Karpas-422 (cell line): Measurements from ENCODE around the gene TOR1A. TPM values are rescaled to one million over a fixed set of nuclear protein-coding genes. Genes with fewer than 3 reads are reported as not detected.
"Not testable (repeated sequence)": the region's sequence is repeated elsewhere in the genome, so short reads cannot be mapped to it uniquely, and the experiment has no call there.

Source experiments
- DNase-seq: peaks from one replicate; pipeline ENCODE4 v3.0.0-alpha.2; 2015
- H2AFZ ChIP-seq: fragments of 200-600 bp; sonication (generic); 2 replicates; pipeline ENCODE4 v1.6.1; 2014; ENCODE audit warnings: antibody characterized with exemption, low read length, mixed read lengths
- H3K27ac ChIP-seq: fragments of 200-600 bp; sonication (generic); 2 replicates; pipeline ENCODE4 v1.5.1; 2014; ENCODE audit warnings: mild to moderate bottlenecking, low read length, moderate library complexity
- H3K27me3 ChIP-seq: fragments of 200-600 bp; sonication (generic); 2 replicates; pipeline ENCODE4 v1.6.1; 2014; ENCODE audit warnings: low read length, mixed read lengths
- H3K36me3 ChIP-seq: fragments of 200-600 bp; sonication (generic); 2 replicates; pipeline ENCODE4 v1.6.1; 2014; ENCODE audit warnings: low read length, mixed read lengths; ENCODE audit not compliant: insufficient read depth
- H3K4me1 ChIP-seq: fragments of 200-600 bp; sonication (generic); 2 replicates; pipeline ENCODE4 v1.6.1; 2014; ENCODE audit warnings: mild to moderate bottlenecking, low read length, mixed read lengths
- H3K4me2 ChIP-seq: fragments of 200-600 bp; sonication (generic); 2 replicates; pipeline ENCODE4 v1.6.1; 2014; ENCODE audit warnings: low read length, low read depth, mild to moderate bottlenecking; ENCODE audit not compliant: poor library complexity, severe bottlenecking
- H3K4me3 ChIP-seq: fragments of 200-600 bp; sonication (generic); 2 replicates; pipeline ENCODE4 v1.5.1; 2014; ENCODE audit warnings: mild to moderate bottlenecking, antibody characterized with exemption, low read length, mixed read lengths
- H3K79me2 ChIP-seq: fragments of 200-600 bp; sonication (generic); 2 replicates; pipeline ENCODE4 v1.6.1; 2014; ENCODE audit warnings: mild to moderate bottlenecking, low read length, mixed read lengths
- H3K9ac ChIP-seq: fragments of 200-600 bp; sonication (generic); 2 replicates; pipeline ENCODE4 v1.6.0; 2014; ENCODE audit warnings: low read length
- H3K9me2 ChIP-seq: fragments of 200-600 bp; sonication (generic), shearing (Covaris generic); replicated peaks from 2 replicates; pipeline ENCODE4 v1.6.0; 2014; ENCODE audit warnings: mild to moderate bottlenecking, low read length, moderate library complexity; ENCODE audit not compliant: insufficient read depth
- H3K9me3 ChIP-seq: fragments of 300-700, 200-600 bp; sonication (generic); 2 replicates; pipeline ENCODE4 v1.6.1; 2014; ENCODE audit warnings: low read length, mixed read lengths
- H4K20me1 ChIP-seq: fragments of 200-600 bp; sonication (generic); 2 replicates; pipeline ENCODE4 v1.6.1; 2014; ENCODE audit warnings: mild to moderate bottlenecking, antibody characterized with exemption, low read length, low read depth; ENCODE audit not compliant: insufficient read depth
- total RNA-seq: library from RNA; depleted of rRNA; stranded (reverse); fragments of >200 nt; shearing (Covaris generic); gene quantifications from 2 replicates; pipeline ENCODE4 v1.2.3, GENCODE V29; 2014; ENCODE audit warnings: low replicate concordance

TOR1A gene
- total RNA-seq, 1 experiment from 2014 or later = 53.1 TPM

DNA sequence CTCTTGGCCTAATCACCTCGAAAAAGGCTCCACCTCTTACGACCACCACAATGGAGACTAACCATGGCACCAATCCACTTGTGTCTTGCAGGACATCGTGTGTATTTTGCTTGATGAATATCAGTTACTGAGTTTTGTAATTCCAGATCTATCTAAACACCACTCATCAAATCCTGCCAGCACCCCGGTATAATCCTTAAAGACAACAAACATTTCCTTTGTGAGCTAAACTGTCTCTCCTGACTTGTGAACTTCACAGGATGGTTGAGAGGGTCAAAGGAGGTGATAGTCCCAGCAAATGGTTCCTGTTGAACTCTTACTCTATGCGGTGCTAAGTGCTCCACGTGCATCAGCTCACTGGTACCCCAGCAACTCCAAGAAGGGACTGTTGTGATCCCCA lies 25.0 kb downstream of the TOR1A start:
- no peaks in the 10 kb centered on the region for H3K27me3 ChIP-seq

DNA sequence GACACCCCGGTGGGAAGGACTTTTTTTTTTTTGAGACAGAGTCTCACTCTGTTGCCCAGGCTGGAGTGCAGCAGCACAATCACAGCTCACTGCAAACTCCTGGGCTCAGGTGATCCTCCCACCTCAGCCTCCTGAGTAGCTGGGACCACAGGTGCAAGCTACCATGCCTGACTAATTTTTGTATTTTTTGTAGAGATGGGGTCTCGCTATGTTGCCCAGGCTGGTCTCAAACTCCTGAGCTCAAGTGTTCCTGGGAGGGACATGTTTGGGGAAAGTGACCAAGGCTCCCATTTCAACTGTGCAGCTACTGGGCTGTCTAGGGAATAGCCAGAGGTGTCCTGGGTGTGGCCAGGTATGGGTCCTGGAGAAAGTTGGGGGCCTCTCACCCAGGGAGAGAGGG lies 27.9 kb downstream of the TOR1A start:
- H3K4me3 ChIP-seq, H3K27me3 ChIP-seq, H3K9me3 ChIP-seq, H3K27ac ChIP-seq, H2AFZ ChIP-seq, H3K36me3 ChIP-seq, H3K4me2 ChIP-seq, H3K79me2 ChIP-seq, H3K9ac ChIP-seq, H3K4me1 ChIP-seq, DNase-seq, H3K9me2 ChIP-seq, H4K20me1 ChIP-seq: not testable (repeated sequence)

More for the DNA sequence above, 25.0 kb downstream of the TOR1A start:
- no peak overlapping the region for H3K4me3 ChIP-seq
- no peaks in the 10 kb centered on the region for H3K36me3 ChIP-seq
- no peak overlapping the region for H3K27ac ChIP-seq
- H2AFZ ChIP-seq = no peak overlapping the region
- H3K9me2 ChIP-seq = no peaks in the 10 kb centered on the region
- peaks cover 3% of the 10 kb centered on the region for H3K4me1 ChIP-seq
- no peak overlapping the region for H3K4me2 ChIP-seq
- H4K20me1 ChIP-seq = no peaks in the 10 kb centered on the region
- no peak for DNase-seq
- H3K9me3 ChIP-seq = no peaks in the 10 kb centered on the region
- H3K79me2 ChIP-seq = peaks cover 5% of the 10 kb centered on the region
- no peak overlapping the region for H3K9ac ChIP-seq

DNA sequence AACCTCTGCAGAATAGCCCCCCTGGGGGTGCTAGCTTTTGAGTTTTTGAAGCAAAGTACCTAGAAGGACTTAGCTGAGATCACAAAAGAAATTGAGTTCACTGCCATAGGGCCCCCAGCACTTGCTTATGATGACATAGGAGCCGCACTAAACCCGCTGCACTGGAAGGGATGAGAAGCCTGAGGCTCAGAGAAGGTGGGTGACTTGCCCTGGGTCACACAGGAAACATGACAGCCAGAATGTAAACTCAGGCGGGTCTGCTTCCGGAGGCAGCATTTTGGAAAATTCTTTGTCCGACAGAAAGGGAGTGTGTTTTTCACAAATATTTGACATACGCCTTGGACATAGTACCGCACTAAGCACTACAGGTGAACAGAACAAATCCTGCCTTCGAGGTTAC lies 29.4 kb downstream of the TOR1A start:
- Histone ChIP-seq H3K9ac (no peak overlapping the region), H3K4me3 (no peak overlapping the region), H4K20me1 (0 out of 2 replicates have a peak, but pooled peaks cover 4% of the 10 kb centered on the region), H3K4me2 (no peak overlapping the region), H3K9me3 (no peaks in the 10 kb centered on the region), H3K27me3 (no peaks in the 10 kb centered on the region), H3K9me2 (no peaks in the 10 kb centered on the region), H3K27ac (no peak overlapping the region), H3K79me2 (no peaks in the 10 kb centered on the region), H3K4me1 (no peaks in the 10 kb centered on the region), H2AFZ (no peak overlapping the region), H3K36me3 (no peaks in the 10 kb centered on the region)
- DNase-seq = no peak

DNA sequence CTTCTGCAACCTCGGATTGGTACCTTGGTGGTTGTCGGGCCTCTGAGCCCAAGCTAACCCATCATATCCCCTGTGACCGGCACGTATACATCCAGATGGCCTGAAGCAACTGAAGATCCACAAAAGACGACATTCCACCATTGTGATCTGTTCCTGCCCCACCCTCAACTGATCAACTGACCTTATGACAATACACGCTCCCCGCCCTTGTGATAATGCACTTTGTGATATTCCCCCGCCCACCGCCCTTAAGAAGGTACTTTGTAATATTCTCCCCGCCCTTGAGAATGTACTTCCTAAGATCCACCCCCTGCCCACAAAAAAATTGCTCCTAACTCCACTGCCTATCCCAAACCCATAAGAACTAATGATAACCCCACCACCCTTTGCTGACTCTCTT lies 37.5 kb downstream of the TOR1A start:
- Histone ChIP-seq H2AFZ (no peak overlapping the region), H4K20me1 (0 out of 2 replicates have a peak, but pooled peaks cover 4% of the 10 kb centered on the region), H3K79me2 (no peaks in the 10 kb centered on the region), H3K36me3 (no peaks in the 10 kb centered on the region), H3K4me1 (no peaks in the 10 kb centered on the region), H3K27me3 (no peaks in the 10 kb centered on the region), H3K9ac (no peak overlapping the region), H3K4me3 (no peak overlapping the region), H3K27ac (no peak overlapping the region), H3K4me2 (no peak overlapping the region), H3K9me2 (no peaks in the 10 kb centered on the region), H3K9me3 (no peaks in the 10 kb centered on the region)
- no peak for DNase-seq

DNA sequence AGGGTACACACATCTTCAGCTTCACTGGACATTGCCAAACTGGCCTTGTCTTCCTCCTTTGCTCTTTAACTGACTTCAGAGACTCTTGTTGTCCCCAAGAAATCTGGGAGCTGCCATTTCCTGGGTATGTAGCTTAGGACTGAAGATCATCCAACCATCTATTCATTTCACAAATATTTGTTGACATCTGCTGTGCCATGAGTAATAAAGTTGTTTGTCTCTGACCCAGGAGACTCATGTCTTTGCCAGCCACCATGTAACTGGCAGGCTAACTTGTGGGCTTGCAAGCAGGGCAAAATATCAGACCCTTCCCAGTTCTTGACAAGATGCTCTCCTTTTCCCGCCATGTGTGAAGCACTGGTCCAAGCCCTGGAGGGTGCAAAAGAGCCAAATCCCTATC lies 38.1 kb downstream of the TOR1A start:
- no peaks in the 10 kb centered on the region for H3K4me1 ChIP-seq
- H3K4me2 ChIP-seq = no peak overlapping the region
- H3K4me3 ChIP-seq = no peak overlapping the region
- no peak for DNase-seq
- no peak overlapping the region for H2AFZ ChIP-seq
- H3K9me3 ChIP-seq = no peaks in the 10 kb centered on the region
- H3K79me2 ChIP-seq = no peaks in the 10 kb centered on the region
- H3K27me3 ChIP-seq = no peaks in the 10 kb centered on the region
- H3K27ac ChIP-seq = no peak overlapping the region
- no peaks in the 10 kb centered on the region for H3K9me2 ChIP-seq
- 0 out of 2 replicates have a peak, but pooled peaks cover 4% of the 10 kb centered on the region for H4K20me1 ChIP-seq
- H3K9ac ChIP-seq = no peak overlapping the region
- no peaks in the 10 kb centered on the region for H3K36me3 ChIP-seq

DNA sequence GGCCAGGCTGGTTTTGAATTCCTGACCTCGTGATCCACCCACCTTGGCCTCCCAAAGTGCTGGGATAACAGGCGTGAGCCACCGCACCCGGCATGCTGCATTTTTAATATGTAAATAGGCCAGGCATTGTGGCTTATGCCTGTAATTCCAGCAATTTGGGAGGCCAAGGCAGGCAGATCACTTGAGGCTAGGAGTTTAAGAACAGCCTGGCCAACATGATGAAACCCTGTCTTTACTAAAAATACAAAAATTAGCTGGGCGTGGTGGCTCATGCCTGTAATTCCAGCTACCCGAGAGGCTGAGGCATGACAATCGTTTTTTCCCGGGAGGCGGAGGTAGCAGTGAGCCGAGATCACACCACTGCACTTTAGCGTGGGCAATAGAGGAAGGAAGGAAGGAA lies 39.0 kb downstream of the TOR1A start:
- H3K4me1 ChIP-seq, H3K4me3 ChIP-seq, H3K79me2 ChIP-seq, H3K27ac ChIP-seq, H3K9me2 ChIP-seq, H2AFZ ChIP-seq, DNase-seq, H3K36me3 ChIP-seq, H3K9ac ChIP-seq, H3K9me3 ChIP-seq, H4K20me1 ChIP-seq, H3K27me3 ChIP-seq, H3K4me2 ChIP-seq: not testable (repeated sequence)

DNA sequence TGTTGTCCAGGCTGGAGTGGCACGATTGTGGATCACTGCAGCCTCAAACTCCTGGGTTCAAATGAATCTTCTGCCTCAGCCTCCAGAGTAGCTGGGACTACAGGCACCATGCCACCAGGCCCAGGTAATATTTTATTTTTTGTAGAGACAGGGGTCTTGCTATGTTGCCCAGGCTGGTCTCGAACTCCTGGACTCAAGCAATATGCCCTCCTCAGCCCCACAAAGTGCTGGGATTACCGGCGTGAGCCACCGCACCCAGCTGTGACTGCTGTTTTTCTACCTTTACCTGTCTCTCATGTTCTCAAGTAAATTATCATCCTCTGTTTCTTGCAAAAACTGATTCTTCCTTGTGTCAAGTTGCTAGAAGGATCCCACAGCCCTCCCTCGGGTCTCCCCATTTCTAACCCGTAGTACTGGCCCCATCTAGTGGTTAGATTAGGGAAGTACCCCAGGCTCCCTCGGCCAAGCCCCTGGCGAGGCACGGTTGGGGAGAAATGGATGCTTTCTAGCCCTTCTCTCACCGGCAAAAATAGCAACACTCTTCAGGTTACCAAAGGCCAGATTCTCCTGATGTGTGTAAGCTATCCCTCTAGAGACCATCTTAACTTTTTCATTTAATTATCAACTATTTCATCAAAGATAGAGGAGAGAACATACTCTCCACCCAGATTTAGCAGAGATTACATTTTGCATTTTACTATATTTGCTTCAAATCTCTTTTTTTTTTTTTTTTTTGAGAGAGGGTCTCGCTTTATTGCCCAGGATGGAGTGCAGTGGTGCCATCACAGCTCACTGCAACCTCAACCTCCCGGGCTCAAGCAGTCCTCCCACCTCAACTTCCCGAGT lies 40.2 kb downstream of the TOR1A start:
- H2AFZ ChIP-seq = no peak overlapping the region

DNA sequence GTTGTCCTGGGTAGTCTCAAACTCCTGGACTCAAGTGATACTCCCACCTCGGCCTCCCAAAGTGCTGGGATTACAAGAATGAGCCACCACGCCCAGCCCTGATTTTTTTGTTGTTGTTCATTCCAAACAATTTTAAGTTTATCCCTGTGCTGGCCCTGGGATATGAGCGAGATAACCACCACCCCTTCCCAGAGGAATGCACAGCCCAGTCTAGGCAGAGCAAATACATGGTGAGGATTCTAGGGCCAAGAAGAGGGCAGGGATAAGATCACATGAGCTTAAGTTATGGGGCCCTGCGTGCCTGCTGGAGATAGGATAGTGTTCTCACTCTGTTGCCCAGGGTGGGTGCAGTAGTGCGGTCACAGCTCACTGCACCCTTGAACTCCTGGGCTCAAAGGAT lies 42.0 kb downstream of the TOR1A start:
- Histone ChIP-seq H3K4me2 (no peak overlapping the region), H3K79me2 (no peaks in the 10 kb centered on the region), H3K27ac (no peak overlapping the region), H3K36me3 (no peaks in the 10 kb centered on the region), H4K20me1 (no peaks in the 10 kb centered on the region), H3K9ac (no peak overlapping the region), H2AFZ (no peak overlapping the region), H3K27me3 (no peaks in the 10 kb centered on the region), H3K9me3 (no peaks in the 10 kb centered on the region), H3K4me1 (no peaks in the 10 kb centered on the region), H3K4me3 (no peak overlapping the region), H3K9me2 (no peaks in the 10 kb centered on the region)
- DNase-seq = no peak

More for the DNA sequence above, 40.2 kb downstream of the TOR1A start:
- no peaks in the 10 kb centered on the region for H3K9me3 ChIP-seq
- no peak overlapping the region for H3K9ac ChIP-seq
- H3K4me1 ChIP-seq = no peaks in the 10 kb centered on the region
- H3K4me2 ChIP-seq = no peak overlapping the region
- no peaks in the 10 kb centered on the region for H4K20me1 ChIP-seq
- no peaks in the 10 kb centered on the region for H3K79me2 ChIP-seq
- no peak overlapping the region for H3K27ac ChIP-seq
- no peaks in the 10 kb centered on the region for H3K27me3 ChIP-seq
- no peak overlapping the region for H3K4me3 ChIP-seq
- H3K36me3 ChIP-seq = no peaks in the 10 kb centered on the region
- no peaks in the 10 kb centered on the region for H3K9me2 ChIP-seq
- peak; percentile 91 for DNase-seq
